DMS153 treated with DMSO at 0.1 percent for 48 hours (cell line): Measurements from ENCODE around the gene ERN1.
A peak's percentile ranks its signal among the peaks of the same experiment; 100 is the strongest.

Source experiments
- DNase-seq: peaks from one replicate; lab custom pipeline; 2025; ENCODE audit not compliant: unreplicated experiment; lab: John Stamatoyannopoulos, UW

The ERN1 gene

DNA sequence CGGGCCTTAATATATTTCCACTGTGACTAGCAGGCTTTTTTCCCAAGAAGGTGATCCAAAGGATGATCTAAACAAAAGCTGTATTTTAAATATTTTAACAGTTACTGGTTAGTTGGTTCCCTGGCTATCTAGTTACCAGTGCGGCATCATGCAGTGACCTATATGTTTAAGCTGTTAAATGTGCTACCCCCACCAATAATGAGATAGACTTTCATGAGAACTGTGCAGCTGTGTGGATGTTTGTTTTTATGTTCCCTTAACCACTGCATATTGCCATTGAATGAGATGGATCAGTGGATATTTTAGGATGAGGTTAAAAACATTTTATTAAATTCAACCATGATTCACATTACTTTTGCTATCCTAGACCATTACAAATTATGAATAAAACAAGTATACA is 16.9 kb downstream of the ERN1 start:
- DNase-seq, result no peak

DNA sequence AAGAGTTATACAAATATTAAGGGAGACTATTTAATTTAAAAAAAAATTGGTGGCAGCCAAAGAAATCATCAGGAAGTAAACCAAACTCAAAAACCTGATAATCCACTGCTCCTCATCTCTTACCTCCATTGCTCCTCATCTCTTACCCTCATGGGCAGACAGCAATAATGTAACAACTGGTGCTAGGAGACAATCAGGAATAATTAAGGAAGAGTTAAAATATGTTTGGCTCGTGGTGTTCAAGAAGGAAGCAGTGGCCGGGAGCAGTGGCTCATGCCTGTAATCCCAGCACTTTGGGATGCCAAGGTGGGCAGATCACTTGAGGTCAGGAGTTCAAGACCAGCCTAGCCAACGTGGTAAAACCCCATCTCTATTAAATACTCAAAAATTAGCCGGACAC is 18.1 kb downstream of the ERN1 start:
- DNase-seq, result no peak

DNA sequence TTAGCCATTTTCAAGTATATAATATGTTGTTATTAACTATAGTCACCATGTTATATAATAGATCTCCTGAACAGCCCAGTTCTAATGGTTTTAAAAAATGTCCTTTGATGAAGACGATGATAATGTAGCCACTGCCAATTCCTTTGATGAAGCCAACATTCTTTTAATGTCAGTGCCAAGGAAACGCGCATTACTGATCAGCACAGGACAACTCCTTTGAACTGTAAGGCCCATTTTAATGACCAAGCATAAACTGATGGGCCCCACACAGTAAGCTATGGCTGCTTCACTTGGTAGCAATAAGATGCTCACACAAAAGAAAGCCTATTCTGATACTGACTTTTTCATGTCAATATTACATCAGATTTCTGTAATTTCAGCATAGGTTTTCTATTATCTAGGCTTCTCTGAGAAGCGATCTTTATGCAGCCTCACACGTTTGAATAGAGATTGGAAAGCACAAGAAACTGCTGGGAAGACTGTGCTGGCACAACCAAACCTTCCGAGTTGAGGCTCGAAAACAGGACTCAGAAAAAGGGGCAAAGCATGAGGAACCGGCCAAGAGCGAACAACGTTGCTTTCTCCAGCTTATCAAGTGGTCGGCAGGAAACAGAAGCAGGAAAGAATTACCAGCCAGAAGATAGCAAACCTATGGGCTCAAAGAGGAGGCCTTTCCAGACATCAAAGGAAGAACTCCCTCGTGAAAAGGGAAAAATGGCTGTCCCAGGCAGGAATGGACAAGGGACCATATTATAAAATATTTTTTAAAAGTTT is 19.4 kb downstream of the ERN1 start:
- no peak for DNase-seq

DNA sequence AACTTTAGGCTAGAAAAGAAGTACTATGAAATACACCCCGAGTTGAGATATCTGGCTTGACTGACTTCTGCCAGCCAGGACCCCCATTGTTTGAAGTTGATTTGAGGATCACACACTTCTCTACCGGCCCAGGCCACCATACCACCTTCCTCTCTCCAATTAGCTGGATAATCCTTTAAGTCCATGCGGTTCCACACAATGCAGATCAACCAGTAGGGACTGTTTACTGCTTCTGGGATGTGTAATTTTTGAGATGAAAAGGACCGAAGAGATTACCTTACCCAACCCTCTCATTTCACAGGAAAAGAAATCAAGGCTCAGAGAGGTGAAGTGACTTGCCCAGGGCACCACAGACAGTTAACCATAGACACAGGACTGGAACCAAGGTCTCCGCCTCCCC is 20.5 kb downstream of the ERN1 start:
- DNase-seq, result no peak

DNA sequence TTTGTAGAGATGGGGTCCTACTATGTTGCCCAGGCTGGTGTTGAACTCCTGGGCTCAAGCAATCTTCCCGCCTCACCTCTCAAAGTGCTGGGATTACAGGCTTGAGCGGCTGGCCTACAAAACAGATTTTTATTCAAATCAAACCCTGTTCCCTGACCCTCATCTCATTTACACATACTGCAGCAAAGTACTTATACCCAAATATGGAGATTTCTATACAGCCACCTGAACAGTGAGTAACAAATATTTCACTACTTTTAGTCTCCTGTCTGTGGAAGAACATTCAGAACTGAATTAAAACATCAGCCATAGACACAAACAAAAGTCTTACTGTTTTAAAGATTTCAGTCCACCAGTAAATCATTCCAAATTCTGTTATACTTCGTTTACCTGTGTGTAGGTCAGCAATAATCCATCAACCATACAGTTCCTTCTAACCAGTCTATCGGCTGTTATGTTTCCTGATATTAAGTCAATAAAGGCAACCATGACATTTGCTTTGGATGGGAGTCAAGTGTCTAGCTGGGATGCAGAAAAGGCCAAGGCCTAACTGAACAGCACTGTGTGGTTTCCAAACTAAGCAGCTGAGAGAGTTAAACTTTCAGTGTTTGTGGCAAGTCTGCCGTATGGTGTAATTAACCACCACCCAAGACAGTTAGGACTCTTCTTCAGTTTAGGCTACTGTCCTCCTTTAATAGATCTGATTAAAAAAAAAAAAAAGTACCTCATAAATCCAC is 22.3 kb downstream of the ERN1 start:
- peak; percentile 72 for DNase-seq

DNA sequence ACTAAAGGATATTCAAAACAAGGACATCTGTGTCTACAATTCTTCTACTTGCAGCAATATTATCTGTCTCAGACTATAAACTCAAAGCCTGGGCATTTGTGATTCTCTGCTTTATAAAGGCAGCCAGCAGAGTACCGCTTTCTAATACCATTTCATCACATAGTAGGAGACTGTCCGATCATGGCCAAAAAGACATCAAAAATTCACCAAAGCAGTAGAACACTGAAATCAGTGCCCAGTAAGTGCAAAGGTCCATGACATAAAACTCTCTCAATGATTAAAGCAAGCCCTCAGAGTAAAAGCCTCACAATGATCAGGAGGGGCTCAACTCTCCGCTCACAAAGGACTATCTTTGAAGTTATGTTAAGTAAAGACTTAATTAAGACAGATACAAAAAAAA is 23.0 kb downstream of the ERN1 start:
- no peak for DNase-seq

DNA sequence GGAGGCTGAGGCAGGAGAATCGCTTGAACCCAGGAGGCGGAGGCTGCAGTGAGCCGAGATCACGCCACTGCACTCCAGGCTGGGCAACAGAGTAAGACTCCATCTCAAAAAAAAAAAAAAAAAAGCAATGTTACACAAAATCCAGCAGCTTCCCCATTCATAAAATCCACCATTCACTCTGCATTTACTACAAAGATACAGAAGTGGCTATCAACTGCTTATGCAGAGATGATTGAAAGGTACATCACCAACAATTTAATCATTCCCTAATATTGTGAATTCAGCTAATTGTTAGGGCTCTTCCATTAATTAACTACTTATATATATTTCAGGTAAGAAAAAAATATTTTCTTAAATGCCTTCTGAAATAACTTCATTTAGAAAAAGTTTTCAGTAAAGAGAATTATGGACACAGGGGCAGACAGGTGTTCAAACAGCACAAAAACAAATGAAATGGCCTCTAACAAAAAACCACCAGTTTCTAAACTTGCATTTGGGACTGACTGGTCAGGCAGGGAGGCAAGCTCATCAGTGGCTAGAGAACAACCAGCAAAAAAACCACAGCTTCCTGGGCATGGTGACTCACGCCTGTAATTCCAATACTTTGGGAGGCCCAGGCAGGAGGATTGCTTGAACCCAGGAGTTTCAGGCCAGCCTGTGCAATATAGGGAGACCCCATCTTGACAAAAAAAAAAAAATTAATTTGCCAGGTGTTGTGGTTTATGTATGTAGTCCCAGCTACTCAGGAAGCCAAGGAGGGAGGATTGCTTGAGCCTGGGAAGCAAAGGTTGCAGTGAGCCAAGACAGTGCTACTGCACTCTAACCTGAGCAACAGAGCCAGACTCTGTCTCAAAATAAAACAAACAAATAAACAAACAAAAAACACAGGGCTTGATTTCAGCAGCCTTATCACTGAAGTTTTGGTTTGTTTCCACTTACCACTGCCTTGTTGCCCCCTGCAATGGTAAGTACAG is 26.3 kb downstream of the ERN1 start:
- no peak for DNase-seq

DNA sequence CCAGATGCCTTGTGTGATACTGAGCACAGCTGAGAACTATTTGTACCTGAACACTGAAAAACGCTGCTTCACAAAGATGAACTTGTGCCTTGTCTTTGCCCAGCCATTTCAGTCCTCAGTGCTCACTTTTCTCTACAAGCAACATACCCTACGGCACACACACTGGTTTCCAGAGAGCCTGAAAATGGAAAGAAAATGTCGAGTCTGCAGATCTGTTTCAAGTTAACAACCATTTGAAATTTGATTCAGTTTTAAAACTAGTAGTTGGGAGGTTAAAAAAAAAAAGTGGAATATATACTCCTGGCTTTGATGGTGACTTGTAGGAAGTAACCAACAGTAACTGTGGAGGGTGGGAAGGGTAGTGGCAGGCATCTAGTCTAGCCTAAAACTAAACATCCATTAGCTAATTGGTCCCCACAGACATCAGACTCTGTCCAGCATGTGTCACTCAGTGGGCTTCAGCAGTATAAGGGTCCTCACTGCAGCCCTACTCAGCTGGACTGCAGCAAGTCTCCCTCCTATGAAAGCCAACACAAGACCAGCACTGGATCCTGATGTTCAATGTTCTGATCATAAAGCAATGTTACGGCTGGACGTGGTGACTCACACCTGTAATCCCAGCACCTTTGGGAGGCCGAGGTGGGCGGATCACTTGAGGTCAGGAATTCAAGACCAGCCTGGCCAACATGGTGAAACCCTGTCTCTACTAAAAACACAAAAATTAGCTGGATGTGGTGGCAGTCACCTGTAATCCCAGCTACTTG is 27.1 kb downstream of the ERN1 start:
- no peak for DNase-seq

DNA sequence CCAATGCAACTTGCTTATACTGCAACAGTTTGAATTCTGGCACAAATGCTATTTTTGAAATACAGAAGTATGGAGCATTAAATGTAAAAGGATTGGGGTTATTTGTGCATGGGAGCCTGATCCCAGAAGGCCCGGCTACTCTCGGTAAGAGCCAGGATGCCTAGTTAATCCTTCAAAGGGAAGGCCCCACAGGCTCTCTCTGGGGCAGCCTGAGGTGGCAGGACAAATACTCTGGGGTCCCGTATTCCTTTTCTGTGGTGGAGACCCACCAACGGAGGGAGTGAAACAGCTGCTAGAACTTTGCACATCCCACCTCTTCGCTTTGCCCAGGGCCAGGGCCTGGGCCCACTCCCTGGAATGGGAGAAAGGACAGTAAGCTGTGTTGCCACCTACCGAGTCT is 30.4 kb downstream of the ERN1 start:
- DNase-seq, result no peak

DNA sequence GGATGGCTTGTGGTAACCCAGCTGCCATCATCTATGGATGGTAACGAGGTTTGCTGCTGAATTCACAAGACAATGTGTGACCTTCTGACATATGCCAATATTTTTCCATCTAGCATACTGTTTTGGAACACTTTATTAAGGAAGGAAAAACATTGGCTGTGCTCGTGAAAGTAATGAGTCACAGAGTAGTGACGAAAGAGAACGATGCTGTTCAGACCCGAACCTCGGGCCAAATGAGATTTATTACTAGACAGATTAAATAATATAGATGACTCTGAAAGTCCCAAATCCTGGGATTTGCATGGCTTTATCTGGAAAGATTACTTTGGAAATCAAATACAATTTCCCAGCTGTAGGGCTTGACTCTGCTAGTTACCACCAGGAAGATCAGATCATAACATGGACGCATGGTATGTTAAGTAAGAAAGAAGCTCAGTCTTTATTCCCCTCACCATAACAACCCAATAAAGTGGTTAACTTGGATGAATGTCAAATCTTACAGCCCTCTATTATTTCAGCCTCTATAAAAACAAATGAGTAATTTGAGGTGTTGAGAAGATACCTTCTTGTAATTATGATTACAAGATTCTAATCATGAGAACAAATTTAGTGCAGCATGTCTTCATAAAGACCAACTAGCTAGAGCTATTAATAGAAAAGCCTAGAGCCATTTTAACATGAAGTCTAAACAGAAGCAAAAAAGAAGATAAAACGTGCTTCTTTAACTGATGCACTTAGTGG is 32.6 kb downstream of the ERN1 start:
- DNase-seq, result no peak

DNA sequence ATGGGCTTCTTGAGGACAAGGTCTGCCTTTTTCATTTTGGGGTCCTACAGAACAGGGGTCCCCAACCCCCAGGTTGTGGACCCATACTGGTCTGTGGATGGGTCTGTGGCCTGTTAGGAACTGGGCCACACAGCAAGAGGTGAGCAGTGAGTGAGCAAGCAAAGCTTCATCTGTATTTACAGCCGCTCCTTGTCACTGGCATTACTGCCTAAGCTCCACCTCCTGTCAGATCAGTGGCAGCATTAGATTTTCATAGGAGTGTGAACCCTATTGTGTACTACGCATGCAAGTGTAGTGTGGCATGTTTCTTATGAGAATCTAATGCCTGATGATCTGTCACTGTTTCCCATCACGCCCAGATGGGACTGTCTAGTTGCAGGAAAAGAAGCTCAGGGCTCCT is 33.9 kb downstream of the ERN1 start:
- DNase-seq, result no peak

DNA sequence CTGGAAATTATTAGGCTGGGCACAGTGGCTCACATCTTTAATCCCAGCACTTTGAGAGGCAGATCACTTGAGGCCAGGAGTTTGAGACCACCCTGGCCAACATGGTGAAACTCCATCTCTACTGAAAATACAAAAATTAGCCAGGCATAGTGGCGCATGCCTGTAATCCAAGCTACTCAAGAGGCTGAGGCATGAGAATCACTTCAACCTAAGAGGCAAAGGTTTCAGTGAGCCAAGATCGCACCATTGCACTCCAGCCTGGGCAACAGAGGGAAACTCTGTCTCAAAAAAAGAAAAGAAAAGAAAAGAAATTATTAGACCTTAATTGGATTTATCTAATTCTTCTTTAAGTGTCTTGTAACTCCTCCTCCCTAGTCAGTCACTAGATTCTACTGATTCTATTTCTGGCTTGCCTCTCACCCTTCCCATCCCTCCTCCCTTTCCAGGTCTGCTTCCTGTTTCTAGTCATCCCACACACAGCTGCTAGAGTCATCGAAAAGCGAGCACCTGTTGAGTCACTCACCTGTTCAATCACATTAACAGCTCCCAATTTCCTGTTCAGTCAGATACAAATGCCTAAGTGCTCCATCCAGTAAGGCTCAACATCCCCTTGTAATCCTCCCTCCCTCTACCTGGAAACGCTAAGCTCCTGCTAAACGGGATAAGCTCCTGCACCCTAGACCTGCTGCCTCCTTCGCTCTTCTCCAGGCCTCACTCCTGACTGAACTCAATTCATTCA is 34.6 kb downstream of the ERN1 start:
- DNase-seq, result peak; percentile 91

DNA sequence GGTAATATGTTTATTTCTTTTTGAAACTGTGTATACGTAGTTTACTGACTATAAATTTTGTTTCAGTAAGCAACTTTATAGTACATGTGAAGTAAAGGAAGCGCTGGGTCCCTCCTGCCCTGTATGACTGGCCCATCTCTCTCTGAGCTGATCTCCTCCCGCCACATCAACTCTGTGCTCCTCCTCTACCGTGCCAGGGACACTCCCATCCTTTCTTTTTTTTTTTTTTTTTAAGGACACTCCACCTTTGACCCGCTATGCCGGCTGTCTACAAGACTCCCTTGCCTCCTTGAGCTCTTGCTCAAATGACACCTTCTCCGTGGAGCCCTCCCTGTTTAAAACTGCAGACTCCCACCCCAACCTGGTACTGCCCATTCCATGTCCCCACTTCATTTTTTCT is 35.5 kb downstream of the ERN1 start:
- DNase-seq, result no peak

DNA sequence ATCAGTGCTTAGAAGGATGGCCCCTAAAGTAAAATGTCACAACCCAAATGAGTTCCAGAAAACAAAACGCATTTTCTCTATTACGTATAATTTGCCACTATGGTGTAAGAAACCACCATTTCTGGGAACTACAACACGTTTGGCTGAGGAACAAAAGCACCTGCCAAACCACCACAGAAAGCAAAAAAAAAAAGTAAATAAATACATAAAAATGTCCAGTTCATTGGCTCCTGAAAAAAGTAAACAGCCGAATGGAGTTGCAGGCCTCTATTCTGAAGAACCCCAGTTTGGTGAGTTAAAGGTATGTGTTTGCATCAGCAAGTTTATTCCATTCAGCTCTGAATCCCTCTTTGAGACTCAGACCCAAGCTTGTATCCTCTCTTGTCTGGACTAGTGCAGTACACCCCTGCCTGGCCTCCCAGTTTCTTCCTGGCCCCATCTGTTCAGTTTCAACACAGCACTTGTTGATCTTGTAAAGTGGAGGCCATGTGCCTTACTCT is 36.9 kb downstream of the ERN1 start:
- no peak for DNase-seq

DNA sequence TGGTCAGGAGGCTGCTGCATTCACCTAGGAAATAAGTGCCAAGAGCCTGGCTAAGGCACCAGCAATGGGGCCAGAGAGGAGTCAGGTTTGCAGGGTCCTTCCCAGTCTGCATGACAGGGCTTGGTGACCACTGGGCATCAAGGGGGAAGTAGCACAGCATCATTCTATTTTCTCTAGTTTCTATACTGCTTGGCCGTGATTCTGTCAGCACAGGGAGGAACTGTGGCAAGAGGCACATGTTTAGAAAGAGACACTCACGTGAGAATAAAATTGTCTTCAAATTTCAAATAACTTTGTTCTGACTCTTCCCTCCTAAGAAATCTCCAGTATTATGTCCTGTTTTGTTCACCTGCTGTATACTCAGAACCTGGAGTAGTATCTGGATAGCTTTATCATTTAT is 37.8 kb downstream of the ERN1 start:
- DNase-seq, result no peak

DNA sequence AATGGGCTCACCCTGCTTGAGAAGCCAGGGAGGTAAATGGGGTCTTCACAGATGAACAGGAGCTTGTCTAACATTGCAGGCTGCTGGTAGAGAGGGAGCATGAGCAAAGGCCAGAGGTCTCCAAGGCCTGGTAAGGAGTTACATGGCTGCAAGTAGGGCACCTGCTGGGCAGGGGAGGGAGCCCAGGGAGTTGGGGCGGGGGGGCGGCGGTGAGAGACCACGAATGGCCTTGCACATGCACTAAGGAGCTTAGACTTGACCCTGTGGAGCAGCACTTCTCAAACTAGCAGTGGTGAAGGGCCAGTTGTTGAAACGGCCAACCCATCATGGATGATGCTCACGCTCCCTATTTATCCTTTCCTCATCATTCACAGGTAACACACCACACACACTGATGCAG is 38.4 kb downstream of the ERN1 start:
- no peak for DNase-seq

DNA sequence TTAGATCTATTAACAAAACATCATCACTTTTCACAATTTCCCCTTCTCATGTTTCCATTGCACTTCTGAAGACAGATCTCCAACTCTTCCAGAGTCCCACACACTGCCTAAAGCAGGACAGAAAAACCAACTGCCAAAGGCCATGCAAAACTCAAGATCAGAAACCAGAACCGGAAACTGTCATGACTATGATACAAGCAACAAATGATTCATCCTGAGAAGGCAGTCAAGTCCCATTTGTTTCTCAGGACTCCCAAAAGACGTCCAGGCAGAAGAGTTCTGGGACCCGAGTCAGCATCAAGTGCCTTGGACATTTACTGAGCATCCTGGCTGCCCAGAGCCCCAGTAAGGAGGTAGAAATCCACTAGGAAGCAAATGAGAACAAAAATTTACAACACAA is 38.8 kb downstream of the ERN1 start:
- DNase-seq, result no peak

DNA sequence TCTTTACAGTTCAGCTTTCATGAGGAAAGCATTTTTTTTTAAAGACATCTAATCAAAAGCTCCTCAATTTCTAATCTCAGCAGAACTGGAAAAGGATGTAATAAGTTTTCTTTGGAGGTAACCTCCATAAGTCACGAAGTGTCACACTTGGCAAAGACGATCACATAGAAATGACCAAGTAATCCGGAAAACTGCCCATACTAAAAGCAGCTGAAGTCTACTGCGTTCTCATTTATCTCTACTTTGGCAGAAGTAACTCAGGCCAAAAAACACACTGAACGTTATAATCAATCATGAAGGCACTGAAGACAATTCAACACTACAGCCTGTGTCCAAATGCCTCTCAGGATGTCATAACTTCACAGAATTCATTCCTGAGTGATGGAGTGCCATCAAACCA is 39.8 kb downstream of the ERN1 start:
- DNase-seq, result no peak

DNA sequence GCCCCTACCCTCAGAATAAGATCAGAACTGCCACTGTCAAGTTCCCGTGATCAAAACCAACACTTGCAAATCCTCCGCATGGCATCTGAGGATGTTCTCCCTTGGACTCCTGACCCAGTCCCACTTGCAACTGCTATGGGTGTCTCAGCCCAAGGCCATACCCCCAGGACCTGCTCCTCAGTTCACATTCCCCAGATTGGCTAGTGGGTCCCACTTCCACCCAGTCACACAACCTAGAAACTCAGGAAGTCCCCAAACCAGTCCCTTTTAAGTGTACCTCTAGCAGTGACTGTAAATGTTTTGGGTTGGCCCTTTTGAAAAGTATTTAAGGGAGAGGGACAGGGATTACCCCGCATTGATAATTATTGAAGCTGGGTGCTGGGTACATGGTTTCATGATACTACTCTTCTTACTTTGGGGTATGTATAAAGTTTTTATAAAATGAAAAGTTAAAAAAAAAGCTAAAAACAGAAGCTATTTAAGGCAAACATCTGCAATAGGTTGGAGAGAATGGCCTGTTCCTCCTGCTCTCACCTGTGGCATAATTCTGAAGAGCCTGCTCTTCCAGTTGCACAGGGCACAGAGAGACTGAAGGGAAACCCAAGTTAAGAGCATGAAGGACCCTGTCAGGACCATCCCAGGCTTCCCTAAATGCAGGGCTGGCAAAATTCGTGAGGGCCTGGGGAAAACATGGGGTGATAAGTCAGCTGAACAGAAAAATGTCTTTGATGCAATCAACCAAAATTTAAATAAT is 42.5 kb downstream of the ERN1 start:
- DNase-seq, result no peak
